H9 (cell line): ENCODE results near the gene ARHGAP8. TPM values are rescaled to one million over a fixed set of nuclear protein-coding genes. Genes with fewer than 3 reads are reported as not detected.

ENCODE experiments used
- DNase-seq: peaks from one replicate; pipeline ENCODE4 v3.0.0-alpha.2; 2017
- H2AFZ ChIP-seq: one replicate; pipeline ENCODE4 v1.6.1; 2013; ENCODE audit warnings: mild to moderate bottlenecking, low read length, control low read depth, moderate library complexity
- H2AK5ac ChIP-seq: 2 replicates; pipeline ENCODE4 v1.6.1; 2013; ENCODE audit warnings: low read length, control low read depth, mixed read lengths; ENCODE audit not compliant: insufficient read length
- H2BK120ac ChIP-seq: one replicate; pipeline ENCODE4 v1.6.1; 2013; ENCODE audit warnings: low read depth, mild to moderate bottlenecking, low read length, control low read depth, inconsistent platforms; ENCODE audit not compliant: poor library complexity, severe bottlenecking
- H2BK12ac ChIP-seq: 2 replicates; pipeline ENCODE4 v1.6.1; 2013; ENCODE audit warnings: low read length, control low read depth, mixed read lengths, low read depth; ENCODE audit not compliant: insufficient read length
- H2BK15ac ChIP-seq: 2 replicates; pipeline ENCODE4 v1.6.1; 2013; ENCODE audit warnings: low read depth, low read length, control low read depth
- H2BK20ac ChIP-seq: one replicate; pipeline ENCODE4 v1.6.1; 2013; ENCODE audit warnings: low read depth, mild to moderate bottlenecking, low read length, control low read depth, inconsistent platforms; ENCODE audit not compliant: poor library complexity, severe bottlenecking
- H2BK5ac ChIP-seq: 2 replicates; pipeline ENCODE4 v1.6.1; 2013; ENCODE audit warnings: low read length, control low read depth, mixed read lengths; ENCODE audit not compliant: insufficient read length
- H3K14ac ChIP-seq: 2 replicates; pipeline ENCODE4 v1.6.1; 2013; ENCODE audit warnings: low read length, control low read depth; ENCODE audit not compliant: insufficient read depth
- H3K18ac ChIP-seq: 2 replicates; pipeline ENCODE4 v1.6.1; 2013; ENCODE audit warnings: low read depth, mild to moderate bottlenecking, mixed read lengths, low read length, control low read depth; ENCODE audit not compliant: insufficient read length
- H3K23ac ChIP-seq: 2 replicates; pipeline ENCODE4 v1.6.1; 2013; ENCODE audit warnings: low read length, control low read depth, mixed read lengths, low read depth; ENCODE audit not compliant: insufficient read length
- H3K23me2 ChIP-seq: 2 replicates; pipeline ENCODE4 v1.6.1; 2013; ENCODE audit warnings: low read depth, mild to moderate bottlenecking, mixed read lengths, low read length, control low read depth; ENCODE audit not compliant: insufficient read length, poor library complexity, severe bottlenecking
- H3K27ac ChIP-seq: 2 replicates; pipeline ENCODE4 v1.5.1; 2013; ENCODE audit warnings: low read length, control low read depth, mixed read lengths, low read depth; ENCODE audit not compliant: insufficient read length
- H3K27me3 ChIP-seq: 2 replicates; pipeline ENCODE4 v1.6.1; 2013; ENCODE audit warnings: low read length, control low read depth, inconsistent platforms; ENCODE audit not compliant: insufficient read depth
- H3K4ac ChIP-seq: 2 replicates; pipeline ENCODE4 v1.6.1; 2013; ENCODE audit warnings: low read depth, mild to moderate bottlenecking, control low read depth, inconsistent platforms, low read length, moderate library complexity
- H3K4me1 ChIP-seq: 2 replicates; pipeline ENCODE4 v1.6.1; 2013; ENCODE audit warnings: low read length, control low read depth, inconsistent platforms; ENCODE audit not compliant: insufficient read depth
- H3K4me2 ChIP-seq: 2 replicates; pipeline ENCODE4 v1.6.1; 2013; ENCODE audit warnings: low read length, control low read depth, mixed read lengths; ENCODE audit not compliant: insufficient read length, insufficient read depth
- H3K56ac ChIP-seq: 2 replicates; pipeline ENCODE4 v1.6.1; 2013; ENCODE audit warnings: low read depth, mild to moderate bottlenecking, mixed read lengths, low read length, control low read depth; ENCODE audit not compliant: insufficient read length
- H3K79me1 ChIP-seq: 2 replicates; pipeline ENCODE4 v1.6.1; 2013; ENCODE audit warnings: low read depth, mild to moderate bottlenecking, moderate library complexity, low read length, control low read depth, inconsistent platforms; ENCODE audit not compliant: insufficient read depth, poor library complexity, severe bottlenecking
- H3K79me2 ChIP-seq: 2 replicates; pipeline ENCODE4 v1.6.1; 2013; ENCODE audit warnings: low read length, control low read depth, inconsistent platforms; ENCODE audit not compliant: insufficient read depth
- H3K9ac ChIP-seq: 2 replicates; pipeline ENCODE4 v1.6.1; 2013; ENCODE audit warnings: low read length, control low read depth, mixed read lengths; ENCODE audit not compliant: insufficient read length; ENCODE audit errors: extremely low read depth
- H3K9me3 ChIP-seq: one replicate; pipeline ENCODE4 v1.6.1; 2013; ENCODE audit warnings: low read depth, low read length, inconsistent platforms; ENCODE audit not compliant: control insufficient read depth
- H3T11ph ChIP-seq: one replicate; pipeline ENCODE4 v1.6.1; 2013; ENCODE audit warnings: mild to moderate bottlenecking, low read length, control low read depth, inconsistent platforms
- H4K20me1 ChIP-seq: one replicate; pipeline ENCODE4 v1.6.1; 2013; ENCODE audit not compliant: control insufficient read depth, insufficient read length, insufficient read depth
- H4K5ac ChIP-seq: 2 replicates; pipeline ENCODE4 v1.6.1; 2013; ENCODE audit warnings: low read depth, mild to moderate bottlenecking, mixed read lengths, low read length, control low read depth; ENCODE audit not compliant: insufficient read length
- H4K8ac ChIP-seq: replicated peaks from 2 replicates; pipeline ENCODE4 v1.6.1; 2013; ENCODE audit warnings: low read length, control low read depth, mixed read lengths, low read depth; ENCODE audit not compliant: insufficient read length
- H4K91ac ChIP-seq: 2 replicates; pipeline ENCODE4 v1.6.1; 2013; ENCODE audit warnings: low read depth, mild to moderate bottlenecking, moderate library complexity, mixed read lengths, low read length, control low read depth; ENCODE audit not compliant: insufficient read length
- H3K27ac Mint-ChIP-seq, 3 experiments: 2 replicates in 2 of 3; 3 replicates in 1 of 3; pipeline ENCODE4 v1.8.0; 2020 to 2021; ENCODE audit warnings: mixed read lengths in 3 of 3, mild to moderate bottlenecking in 1 of 3, moderate library complexity in 1 of 3
- H3K27me3 Mint-ChIP-seq: 2 replicates; pipeline ENCODE4 v1.8.0; 2021; ENCODE audit warnings: low read depth, mild to moderate bottlenecking, moderate library complexity, mixed read lengths
- H3K36me3 Mint-ChIP-seq, 3 experiments: 2 replicates in 2 of 3; 3 replicates in 1 of 3; pipeline ENCODE4 v1.8.0; 2020 to 2021; ENCODE audit warnings: low read depth in 3 of 3, mixed read lengths in 3 of 3; ENCODE audit not compliant: insufficient read depth in 1 of 3
- H3K4me1 Mint-ChIP-seq, 2 experiments: 2 replicates each; pipeline ENCODE4 v1.8.0; 2020; ENCODE audit warnings: mixed read lengths in 2 of 2
- H3K4me3 Mint-ChIP-seq, 2 experiments: 2 replicates in 1 of 2; 3 replicates in 1 of 2; pipeline ENCODE4 v1.8.0; 2020 to 2021; ENCODE audit warnings: mild to moderate bottlenecking in 2 of 2, mixed read lengths in 2 of 2, moderate library complexity in 1 of 2
- H3K9me3 Mint-ChIP-seq, 2 experiments: 2 replicates in 1 of 2; 3 replicates in 1 of 2; pipeline ENCODE4 v1.8.0; 2020; ENCODE audit warnings: mild to moderate bottlenecking in 2 of 2, mixed read lengths in 2 of 2, moderate library complexity in 1 of 2
- WGBS: extraction: QIAGEN DNeasy Blood & Tissue Kit; methylation state at CpG from one replicate; pipeline ENCODE4 v1.1.7; 2013; ENCODE audit warnings: missing lambda C conversion rate, low lambda C conversion rate, mixed read lengths; ENCODE audit not compliant: insufficient read length; ENCODE audit errors: extremely low coverage; 5-methylcytosine and 5-hydroxymethylcytosine counted together
- total RNA-seq: library from RNA; stranded (reverse); gene quantifications from 2 replicates; pipeline ENCODE4 v1.2.1, GENCODE V29; 2021
- TF ChIP-seq, protein P1 (sequence below): fragments of 200-600 bp; sonication (generic); conservative IDR thresholded peaks from 3 replicates; pipeline ENCODE4 v1.8.0; 2021; ENCODE audit warnings: antibody characterized with exemption, mild to moderate bottlenecking

Gene ARHGAP8
- total RNA-seq, 1 experiment from 2014 or later: 35.4 TPM

DNA sequence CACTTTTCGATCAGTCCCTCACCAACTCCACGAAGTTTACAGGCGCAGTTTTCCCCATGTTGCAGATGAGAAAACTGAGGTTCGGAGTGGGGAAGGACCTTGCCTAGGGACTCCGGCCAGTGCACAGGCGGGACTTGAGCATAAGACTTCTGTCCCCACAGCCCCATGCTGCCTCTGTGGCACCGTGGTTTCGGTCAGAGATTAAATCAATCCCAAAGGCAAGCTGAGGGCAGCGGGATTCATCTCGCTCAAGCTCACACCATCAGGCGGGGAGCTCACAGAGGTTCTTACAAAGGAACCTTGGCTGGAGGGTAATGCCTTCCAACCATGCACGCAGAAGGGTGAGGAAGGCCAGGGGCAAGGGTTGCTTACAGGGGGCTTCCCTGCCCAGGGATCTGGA, 141.9 kb downstream of the ARHGAP8 start:
- H3K9me3 Mint-ChIP-seq: no peaks in the 10 kb centered on the region
- Histone ChIP-seq H3K9me3 (no peaks in the 10 kb centered on the region), H2BK120ac (no peak overlapping the region), H3K27ac (no peak overlapping the region), H4K91ac (no peak overlapping the region), H2BK20ac (no peak overlapping the region), H4K20me1 (no peaks in the 10 kb centered on the region), H3K23ac (no peak overlapping the region), H3K18ac (no peak overlapping the region), H3K79me2 (no peaks in the 10 kb centered on the region), H3K23me2 (no peaks in the 10 kb centered on the region), H3T11ph (no peak overlapping the region), H2AK5ac (no peak overlapping the region), H3K79me1 (no peaks in the 10 kb centered on the region), H3K4me1 (no peaks in the 10 kb centered on the region), H2AFZ (no peak overlapping the region), H3K9ac (no peak overlapping the region), H2BK5ac (no peak overlapping the region), H3K4ac (no peak overlapping the region), H3K14ac (no peak overlapping the region; the same call in 1 of the 2 replicates), H3K27me3 (no peaks in the 10 kb centered on the region), H4K8ac (no peak overlapping the region), H3K4me2 (no peak overlapping the region), H2BK15ac (no peak overlapping the region), H2BK12ac (no peak overlapping the region), H3K56ac (no peak overlapping the region), H4K5ac (no peak overlapping the region)
- DNase-seq: no peak
- H3K27me3 Mint-ChIP-seq: no peaks in the 10 kb centered on the region
- no CpG with 5 or more reads among the region's 12 CpGs for WGBS
- H3K4me3 Mint-ChIP-seq: no peak overlapping the region
- H3K4me1 Mint-ChIP-seq: peaks cover 9 to 15% of the 10 kb centered on the region in 2 experiments
- TF ChIP-seq, protein P1, sequence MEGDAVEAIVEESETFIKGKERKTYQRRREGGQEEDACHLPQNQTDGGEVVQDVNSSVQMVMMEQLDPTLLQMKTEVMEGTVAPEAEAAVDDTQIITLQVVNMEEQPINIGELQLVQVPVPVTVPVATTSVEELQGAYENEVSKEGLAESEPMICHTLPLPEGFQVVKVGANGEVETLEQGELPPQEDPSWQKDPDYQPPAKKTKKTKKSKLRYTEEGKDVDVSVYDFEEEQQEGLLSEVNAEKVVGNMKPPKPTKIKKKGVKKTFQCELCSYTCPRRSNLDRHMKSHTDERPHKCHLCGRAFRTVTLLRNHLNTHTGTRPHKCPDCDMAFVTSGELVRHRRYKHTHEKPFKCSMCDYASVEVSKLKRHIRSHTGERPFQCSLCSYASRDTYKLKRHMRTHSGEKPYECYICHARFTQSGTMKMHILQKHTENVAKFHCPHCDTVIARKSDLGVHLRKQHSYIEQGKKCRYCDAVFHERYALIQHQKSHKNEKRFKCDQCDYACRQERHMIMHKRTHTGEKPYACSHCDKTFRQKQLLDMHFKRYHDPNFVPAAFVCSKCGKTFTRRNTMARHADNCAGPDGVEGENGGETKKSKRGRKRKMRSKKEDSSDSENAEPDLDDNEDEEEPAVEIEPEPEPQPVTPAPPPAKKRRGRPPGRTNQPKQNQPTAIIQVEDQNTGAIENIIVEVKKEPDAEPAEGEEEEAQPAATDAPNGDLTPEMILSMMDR: no peak
- peaks cover 11 to 46% (median 31%) of the 10 kb centered on the region in 3 experiments for H3K36me3 Mint-ChIP-seq
- H3K27ac Mint-ChIP-seq: peak overlapping the region in 1 of 3 experiments; percentile 33; a peak in 1 of 7 replicates
